GM12875 (cell line): ENCODE measurements around the gene SWI5.

Experiments
- H3K4me3 ChIP-seq: one replicate; pipeline ENCODE4 v1.5.1; 2011; ENCODE audit warnings: low read depth, low read length, control low read depth
- TF ChIP-seq, protein P1 (sequence below): IDR thresholded peaks from 2 replicates; pipeline ENCODE4 v1.5.1; 2011; ENCODE audit warnings: low read depth, mild to moderate bottlenecking, control low read depth, inconsistent platforms, low read length, moderate library complexity, borderline replicate concordance; ENCODE audit not compliant: insufficient read depth

Gene SWI5

DNA sequence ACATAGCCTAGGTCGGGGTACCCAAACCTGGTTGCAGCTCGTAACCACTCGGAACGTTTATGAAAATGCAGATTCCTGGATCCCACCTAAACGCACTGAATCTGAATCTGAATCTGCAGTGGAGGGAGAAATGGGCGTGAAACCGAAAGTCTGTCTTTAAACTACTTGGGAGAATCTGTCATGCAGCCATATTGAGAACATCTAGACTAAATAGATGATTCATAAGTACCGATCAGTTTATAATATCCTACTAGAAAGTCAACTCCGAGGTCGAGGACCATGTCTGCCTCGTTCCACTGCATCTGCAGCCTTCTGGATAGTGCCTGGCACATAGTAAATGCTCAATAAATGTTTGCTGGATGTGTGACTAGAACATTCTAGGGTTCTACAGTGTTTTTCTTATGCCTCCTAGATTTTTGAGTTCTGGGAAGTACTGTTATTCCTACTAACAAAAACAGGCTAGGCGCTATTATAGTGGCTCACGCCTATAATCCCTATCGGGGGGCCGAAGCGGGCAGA is 47.2 kb downstream of the SWI5 start:
- peak overlapping the region; percentile 83 for H3K4me3 ChIP-seq
- TF ChIP-seq, protein P1, sequence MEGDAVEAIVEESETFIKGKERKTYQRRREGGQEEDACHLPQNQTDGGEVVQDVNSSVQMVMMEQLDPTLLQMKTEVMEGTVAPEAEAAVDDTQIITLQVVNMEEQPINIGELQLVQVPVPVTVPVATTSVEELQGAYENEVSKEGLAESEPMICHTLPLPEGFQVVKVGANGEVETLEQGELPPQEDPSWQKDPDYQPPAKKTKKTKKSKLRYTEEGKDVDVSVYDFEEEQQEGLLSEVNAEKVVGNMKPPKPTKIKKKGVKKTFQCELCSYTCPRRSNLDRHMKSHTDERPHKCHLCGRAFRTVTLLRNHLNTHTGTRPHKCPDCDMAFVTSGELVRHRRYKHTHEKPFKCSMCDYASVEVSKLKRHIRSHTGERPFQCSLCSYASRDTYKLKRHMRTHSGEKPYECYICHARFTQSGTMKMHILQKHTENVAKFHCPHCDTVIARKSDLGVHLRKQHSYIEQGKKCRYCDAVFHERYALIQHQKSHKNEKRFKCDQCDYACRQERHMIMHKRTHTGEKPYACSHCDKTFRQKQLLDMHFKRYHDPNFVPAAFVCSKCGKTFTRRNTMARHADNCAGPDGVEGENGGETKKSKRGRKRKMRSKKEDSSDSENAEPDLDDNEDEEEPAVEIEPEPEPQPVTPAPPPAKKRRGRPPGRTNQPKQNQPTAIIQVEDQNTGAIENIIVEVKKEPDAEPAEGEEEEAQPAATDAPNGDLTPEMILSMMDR: no peak

DNA sequence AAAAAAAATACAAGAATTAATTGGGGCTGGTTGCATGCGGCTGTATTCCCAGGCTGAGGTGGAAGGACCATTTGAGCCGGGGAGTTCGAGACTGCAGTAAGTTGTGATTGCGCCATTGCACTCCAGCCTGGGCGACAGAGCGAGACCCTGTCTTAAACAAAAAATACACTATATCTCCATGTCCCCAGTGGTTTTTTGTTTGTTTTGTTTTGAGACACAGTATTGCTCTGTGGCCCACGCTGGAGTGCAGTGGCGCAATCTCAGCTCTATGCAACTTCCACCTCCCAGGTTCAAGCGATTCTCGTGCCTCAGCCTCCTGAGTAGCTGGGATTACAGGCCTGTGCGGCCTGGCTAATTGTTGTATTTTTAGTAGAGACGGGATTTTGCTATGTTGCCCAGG is 47.7 kb downstream of the SWI5 start:
- no peak overlapping the region for H3K4me3 ChIP-seq
- TF ChIP-seq, protein P1: no peak

DNA sequence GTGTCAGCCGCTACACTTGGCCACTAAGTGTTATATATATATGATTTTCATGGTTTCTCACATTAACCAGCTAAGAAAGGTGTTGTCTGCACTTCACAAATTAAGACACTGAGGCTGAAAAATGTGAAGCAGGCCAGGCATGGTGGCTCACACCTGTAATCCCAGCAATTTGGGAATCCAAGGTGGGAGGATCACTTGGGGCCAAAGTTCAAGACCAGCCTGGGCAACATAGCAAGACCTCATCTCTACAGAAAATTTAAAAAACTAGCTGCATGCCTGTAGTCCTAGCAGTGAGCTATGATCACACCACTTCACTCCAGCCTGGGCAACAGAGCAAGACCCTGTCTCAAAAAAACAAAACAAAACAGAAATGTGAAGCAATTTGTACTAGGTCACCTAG is 48.3 kb downstream of the SWI5 start:
- TF ChIP-seq, protein P1: no peak
- no peak overlapping the region for H3K4me3 ChIP-seq

DNA sequence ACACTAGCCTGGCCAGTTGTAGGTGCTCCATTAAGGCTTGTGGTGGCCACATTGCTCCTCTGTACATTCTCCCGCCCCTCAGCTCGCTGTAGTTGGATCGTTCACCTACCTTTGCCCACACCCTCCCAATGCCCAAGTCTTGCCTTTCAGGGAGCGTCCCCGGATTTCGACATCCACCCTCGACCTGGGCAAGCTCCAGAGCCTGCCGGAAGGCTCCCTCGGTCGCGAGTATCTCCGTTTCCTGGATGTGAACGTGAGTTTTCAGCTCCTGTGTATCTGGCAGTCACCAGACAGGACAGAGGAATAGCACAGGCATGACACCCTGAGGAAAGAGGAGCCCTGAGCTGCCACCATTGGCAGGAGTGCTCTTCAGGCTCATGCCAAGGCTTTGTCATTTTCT is 49.6 kb downstream of the SWI5 start:
- H3K4me3 ChIP-seq: no peak overlapping the region
- TF ChIP-seq, protein P1: no peak

DNA sequence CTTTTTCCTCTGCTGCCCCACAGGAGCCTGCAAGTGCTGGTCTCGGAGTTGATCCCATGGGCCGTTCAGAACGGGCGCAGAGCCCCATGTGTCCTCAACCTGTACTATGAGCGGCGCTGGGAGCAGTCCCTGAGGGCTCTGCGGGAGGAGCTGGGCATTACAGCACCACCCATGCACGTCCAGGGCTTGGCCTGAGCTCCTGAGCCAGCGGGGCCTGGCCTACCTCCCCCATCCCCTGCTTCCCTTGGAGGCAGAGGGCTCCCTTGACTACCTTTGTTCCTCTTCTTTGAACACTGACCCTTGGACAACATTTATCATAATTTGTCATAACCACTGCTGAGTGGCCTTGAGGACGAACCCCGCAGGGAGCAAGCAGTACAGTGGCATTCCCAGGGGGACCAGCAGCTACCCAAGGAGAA is 57.4 kb downstream of the SWI5 start:
- TF ChIP-seq, protein P1: no peak
- H3K4me3 ChIP-seq: no peak overlapping the region

DNA sequence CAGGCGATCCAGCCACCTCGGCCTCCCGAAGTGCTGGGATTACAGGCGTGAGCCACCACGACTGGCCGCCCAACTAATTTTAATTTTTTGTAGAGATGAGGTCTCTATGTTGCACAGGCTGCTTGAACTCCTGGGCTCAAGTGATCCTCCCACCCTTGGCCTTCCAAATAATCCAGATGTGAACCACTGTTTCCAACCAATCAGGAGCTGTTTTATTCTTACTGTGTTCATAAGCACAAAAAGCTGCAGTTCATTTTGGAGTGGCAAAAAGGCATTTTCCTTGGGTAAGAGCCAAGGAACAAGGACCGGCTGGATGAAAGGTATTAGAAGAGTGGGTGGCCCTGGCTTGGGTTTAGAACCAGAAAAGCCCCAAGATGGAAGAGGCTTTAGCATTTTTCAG is 59.1 kb downstream of the SWI5 start:
- no peak overlapping the region for H3K4me3 ChIP-seq
- TF ChIP-seq, protein P1: no peak

DNA sequence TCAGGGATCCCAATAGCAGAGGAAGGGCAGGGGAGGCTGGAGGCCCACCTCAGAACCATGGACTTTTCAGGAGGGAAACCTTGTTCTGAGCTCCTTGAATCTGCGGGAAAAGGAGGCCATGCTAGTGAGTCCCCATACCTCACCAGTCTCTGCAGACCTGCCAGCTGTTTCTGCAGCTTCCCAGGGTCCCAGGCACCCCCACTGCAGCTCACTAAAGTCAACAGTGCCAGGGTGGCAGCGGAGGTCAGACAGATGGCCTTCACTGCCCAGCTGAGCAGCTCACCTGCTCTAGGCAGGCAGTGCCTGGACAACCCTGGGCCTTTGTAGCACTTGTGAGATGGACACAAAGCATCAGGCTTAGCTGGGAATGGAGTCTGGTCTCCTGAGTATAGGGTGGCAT is 59.8 kb downstream of the SWI5 start:
- TF ChIP-seq, protein P1: no peak
- no peak overlapping the region for H3K4me3 ChIP-seq
